ENCODE data around the gene C1QB.

C1QB gene

DNA sequence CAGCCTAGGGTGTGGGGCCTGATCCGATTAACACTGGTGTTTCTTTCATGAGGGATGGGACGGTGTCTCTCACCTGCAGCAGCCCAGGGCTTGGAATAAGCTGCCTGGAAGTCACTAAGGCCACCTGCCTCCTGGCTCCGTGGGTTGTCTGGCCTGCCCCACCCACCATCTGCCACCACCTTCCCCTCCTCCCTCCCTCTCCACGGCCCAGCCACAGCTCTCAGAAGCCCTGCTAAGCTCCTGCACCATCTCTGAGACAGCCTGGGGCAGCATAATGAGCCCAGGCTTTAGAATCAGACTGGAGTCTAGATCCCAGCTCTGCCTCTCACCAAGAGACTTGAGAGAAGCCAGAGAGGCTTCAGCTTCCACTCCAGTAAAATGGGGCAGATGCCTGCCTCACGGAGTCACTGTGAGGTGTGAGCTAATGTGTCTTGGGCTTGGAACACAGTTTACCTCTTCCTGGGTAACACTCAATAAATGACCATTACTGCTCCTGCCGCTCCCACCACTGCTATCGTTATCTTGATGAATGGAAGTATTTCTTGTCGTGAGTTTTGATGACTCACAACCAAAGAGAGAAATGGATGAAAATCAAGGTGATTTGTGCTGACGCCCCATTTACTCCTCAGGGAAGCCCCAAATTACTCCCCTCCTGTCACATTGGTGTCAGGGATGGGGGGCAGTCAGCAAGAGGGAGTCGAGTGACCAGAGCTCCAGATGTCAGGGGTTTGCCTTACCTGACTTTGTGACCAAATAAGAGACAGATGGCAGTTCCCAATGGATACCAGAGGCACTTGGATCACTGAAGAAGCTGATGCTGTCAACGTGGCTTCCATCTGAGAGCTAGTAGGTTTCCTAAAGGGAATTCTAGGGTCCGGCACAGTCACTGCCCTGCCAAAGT lies 40.1 kb upstream of the C1QB start:
- Histone ChIP-seq H3K79me2 (ENCODE audit: insufficient read depth, low read length) (no peaks in the 10 kb centered on the region), H3K9me2 (replicated peaks; ENCODE audit: low read depth, low read length) (no peaks in the 10 kb centered on the region), H3K4me2 (ENCODE audit: low read depth, low read length, poor library complexity, severe bottlenecking) (no peak overlapping the region), H3F3A (ENCODE audit: low read depth) (no peaks in the 10 kb centered on the region), H3K9ac (ENCODE audit: low read depth, low read length, poor library complexity, severe bottlenecking) (no peak overlapping the region), H3K4me1 (ENCODE audit: insufficient read depth, low read length, poor library complexity, severe bottlenecking) (no peaks in the 10 kb centered on the region), H2AFZ (ENCODE audit: low read length) (no peak overlapping the region), H3K36me3 (ENCODE audit: insufficient read depth, low read length) (no peaks in the 10 kb centered on the region), H3K27me3 (ENCODE audit: insufficient read depth, low read length, poor library complexity, severe bottlenecking) (no peaks in the 10 kb centered on the region), H4K20me1 (ENCODE audit: insufficient read depth, low read length, poor library complexity, severe bottlenecking) (no peaks in the 10 kb centered on the region), H3K4me3 (ENCODE audit: low read length, poor library complexity, severe bottlenecking) (no peak overlapping the region), H3K9me3 (ENCODE audit: insufficient read depth, low read depth, low read length) (no peaks in the 10 kb centered on the region)
- no peak for TF ChIP-seq EZH2phosphoT487 (IDR thresholded peaks at IDR 0.05; ENCODE audit: borderline replicate concordance)
- TF ChIP-seq, protein P1, sequence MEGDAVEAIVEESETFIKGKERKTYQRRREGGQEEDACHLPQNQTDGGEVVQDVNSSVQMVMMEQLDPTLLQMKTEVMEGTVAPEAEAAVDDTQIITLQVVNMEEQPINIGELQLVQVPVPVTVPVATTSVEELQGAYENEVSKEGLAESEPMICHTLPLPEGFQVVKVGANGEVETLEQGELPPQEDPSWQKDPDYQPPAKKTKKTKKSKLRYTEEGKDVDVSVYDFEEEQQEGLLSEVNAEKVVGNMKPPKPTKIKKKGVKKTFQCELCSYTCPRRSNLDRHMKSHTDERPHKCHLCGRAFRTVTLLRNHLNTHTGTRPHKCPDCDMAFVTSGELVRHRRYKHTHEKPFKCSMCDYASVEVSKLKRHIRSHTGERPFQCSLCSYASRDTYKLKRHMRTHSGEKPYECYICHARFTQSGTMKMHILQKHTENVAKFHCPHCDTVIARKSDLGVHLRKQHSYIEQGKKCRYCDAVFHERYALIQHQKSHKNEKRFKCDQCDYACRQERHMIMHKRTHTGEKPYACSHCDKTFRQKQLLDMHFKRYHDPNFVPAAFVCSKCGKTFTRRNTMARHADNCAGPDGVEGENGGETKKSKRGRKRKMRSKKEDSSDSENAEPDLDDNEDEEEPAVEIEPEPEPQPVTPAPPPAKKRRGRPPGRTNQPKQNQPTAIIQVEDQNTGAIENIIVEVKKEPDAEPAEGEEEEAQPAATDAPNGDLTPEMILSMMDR (conservative IDR thresholded peaks at IDR 0.05; ENCODE audit: low read length) = no peak

DNA sequence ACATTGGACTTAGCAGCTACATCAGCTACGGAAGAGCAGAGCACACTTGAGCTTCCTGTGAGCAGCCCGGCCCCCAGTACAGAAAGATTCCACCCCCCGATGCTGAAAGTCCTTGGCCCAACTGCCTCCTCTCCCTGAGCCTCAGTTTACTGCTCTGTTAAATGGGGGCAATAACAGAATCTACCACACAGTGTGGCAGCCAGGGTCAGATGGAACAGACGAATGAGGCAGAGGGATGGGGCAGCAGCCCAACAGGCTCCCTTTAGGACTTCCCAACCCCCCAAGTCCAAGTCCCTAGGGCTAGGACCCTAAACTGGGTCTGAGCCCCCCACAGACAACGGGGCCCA lies 39.5 kb upstream of the C1QB start:
- Histone ChIP-seq H3K9me3 (ENCODE audit: insufficient read depth, low read depth, low read length) (no peaks in the 10 kb centered on the region), H3K4me3 (ENCODE audit: low read length, poor library complexity, severe bottlenecking) (no peak overlapping the region), H4K20me1 (ENCODE audit: insufficient read depth, low read length, poor library complexity, severe bottlenecking) (no peaks in the 10 kb centered on the region), H3K79me2 (ENCODE audit: insufficient read depth, low read length) (no peaks in the 10 kb centered on the region), H2AFZ (ENCODE audit: low read length) (no peak overlapping the region), H3K27me3 (ENCODE audit: insufficient read depth, low read length, poor library complexity, severe bottlenecking) (no peaks in the 10 kb centered on the region), H3K9me2 (replicated peaks; ENCODE audit: low read depth, low read length) (no peaks in the 10 kb centered on the region), H3K4me1 (ENCODE audit: insufficient read depth, low read length, poor library complexity, severe bottlenecking) (no peaks in the 10 kb centered on the region), H3K4me2 (ENCODE audit: low read depth, low read length, poor library complexity, severe bottlenecking) (no peak overlapping the region), H3F3A (ENCODE audit: low read depth) (no peaks in the 10 kb centered on the region), H3K36me3 (ENCODE audit: insufficient read depth, low read length) (no peaks in the 10 kb centered on the region), H3K9ac (ENCODE audit: low read depth, low read length, poor library complexity, severe bottlenecking) (no peak overlapping the region)
- TF ChIP-seq, protein P1 (conservative IDR thresholded peaks at IDR 0.05; ENCODE audit: low read length) = no peak
- no peak for TF ChIP-seq EZH2phosphoT487 (IDR thresholded peaks at IDR 0.05; ENCODE audit: borderline replicate concordance)

DNA sequence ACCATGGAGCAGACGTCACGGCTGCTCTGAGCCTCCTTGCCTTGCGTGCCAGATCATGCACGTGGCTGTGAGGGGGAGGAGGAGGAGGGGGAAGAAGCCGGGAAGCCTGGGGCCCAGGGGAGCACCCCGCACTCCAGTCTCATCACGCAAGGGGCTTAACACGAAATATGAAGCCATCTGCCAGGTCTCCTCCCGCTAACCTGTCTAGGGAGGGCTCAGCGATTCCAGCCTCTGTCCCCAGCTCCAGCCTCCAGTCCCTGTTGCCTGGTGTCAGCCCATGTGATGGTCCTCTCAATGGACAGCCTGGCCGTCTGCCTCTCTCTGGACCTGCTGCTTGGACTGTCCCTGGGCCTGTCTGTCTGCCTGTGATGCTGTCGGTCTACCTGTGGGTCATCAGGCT lies 39.1 kb upstream of the C1QB start:
- H3K79me2 ChIP-seq (ENCODE audit: insufficient read depth, low read length) = no peaks in the 10 kb centered on the region
- no peaks in the 10 kb centered on the region for H3K9me2 ChIP-seq (replicated peaks; ENCODE audit: low read depth, low read length)
- no peaks in the 10 kb centered on the region for H3K27me3 ChIP-seq (ENCODE audit: insufficient read depth, low read length, poor library complexity, severe bottlenecking)
- no peak overlapping the region for H3K4me3 ChIP-seq (ENCODE audit: low read length, poor library complexity, severe bottlenecking)
- H4K20me1 ChIP-seq (ENCODE audit: insufficient read depth, low read length, poor library complexity, severe bottlenecking) = no peaks in the 10 kb centered on the region
- H2AFZ ChIP-seq (ENCODE audit: low read length) = no peak overlapping the region
- no peaks in the 10 kb centered on the region for H3K36me3 ChIP-seq (ENCODE audit: insufficient read depth, low read length)
- H3K4me2 ChIP-seq (ENCODE audit: low read depth, low read length, poor library complexity, severe bottlenecking) = no peak overlapping the region
- TF ChIP-seq, protein P1 (conservative IDR thresholded peaks at IDR 0.05; ENCODE audit: low read length) = no peak
- TF ChIP-seq EZH2phosphoT487 (IDR thresholded peaks at IDR 0.05; ENCODE audit: borderline replicate concordance) = no peak
- no peaks in the 10 kb centered on the region for H3K9me3 ChIP-seq (ENCODE audit: insufficient read depth, low read depth, low read length)
- no peaks in the 10 kb centered on the region for H3K4me1 ChIP-seq (ENCODE audit: insufficient read depth, low read length, poor library complexity, severe bottlenecking)
- no peak overlapping the region for H3K9ac ChIP-seq (ENCODE audit: low read depth, low read length, poor library complexity, severe bottlenecking)
- no peaks in the 10 kb centered on the region for H3F3A ChIP-seq (ENCODE audit: low read depth)
